NB4 (cell line): ENCODE data around the gene CHRM4.
"Not testable (repeated sequence)": the region's sequence is repeated elsewhere in the genome, so short reads cannot be mapped to it uniquely, and the experiment has no call there.

ENCODE experiments used
- CTCF ChIP-seq: IDR thresholded peaks from one replicate; pipeline ENCODE4 v1.5.1; 2012; ENCODE audit warnings: low read depth, low read length
- POLR2A ChIP-seq: IDR thresholded peaks from 2 replicates; pipeline ENCODE4 v1.6.1; 2011; ENCODE audit warnings: mild to moderate bottlenecking; ENCODE audit not compliant: insufficient read length; ENCODE audit errors: extremely low read depth

GRCh38 chr11:46379482-46380293, 11.9 kb downstream of the CHRM4 start:
- TF ChIP-seq CTCF, POLR2A: not testable (repeated sequence)
